Left hindlimb (tissue), 1 donor: Measurements from ENCODE around the gene HMGCL.
A peak's percentile ranks its signal among the peaks of the same experiment; 100 is the strongest.

Source experiments
- DNase-seq: peaks from one replicate; pipeline ENCODE4 v3.0.0-alpha.2; 2018

HMGCL gene

DNA sequence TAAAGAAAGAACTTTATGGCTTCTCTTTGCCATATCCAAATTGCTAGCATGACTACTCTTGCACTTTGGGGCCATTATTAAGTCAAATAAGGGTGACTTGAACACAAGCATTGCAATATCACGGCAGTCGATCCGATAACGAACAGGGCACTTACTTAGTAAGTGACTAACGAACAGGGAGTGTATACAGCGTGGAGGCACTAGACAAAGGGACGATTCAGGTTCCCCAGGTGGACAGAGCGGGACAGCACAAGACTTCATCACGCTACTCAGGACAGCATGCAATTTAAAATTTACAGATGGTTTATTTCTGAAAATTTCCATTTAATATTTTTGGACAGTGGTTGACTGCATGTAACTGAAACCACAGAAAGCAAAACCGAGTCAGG lies 52.4 kb downstream of the HMGCL start:
- DNase-seq: no peak

DNA sequence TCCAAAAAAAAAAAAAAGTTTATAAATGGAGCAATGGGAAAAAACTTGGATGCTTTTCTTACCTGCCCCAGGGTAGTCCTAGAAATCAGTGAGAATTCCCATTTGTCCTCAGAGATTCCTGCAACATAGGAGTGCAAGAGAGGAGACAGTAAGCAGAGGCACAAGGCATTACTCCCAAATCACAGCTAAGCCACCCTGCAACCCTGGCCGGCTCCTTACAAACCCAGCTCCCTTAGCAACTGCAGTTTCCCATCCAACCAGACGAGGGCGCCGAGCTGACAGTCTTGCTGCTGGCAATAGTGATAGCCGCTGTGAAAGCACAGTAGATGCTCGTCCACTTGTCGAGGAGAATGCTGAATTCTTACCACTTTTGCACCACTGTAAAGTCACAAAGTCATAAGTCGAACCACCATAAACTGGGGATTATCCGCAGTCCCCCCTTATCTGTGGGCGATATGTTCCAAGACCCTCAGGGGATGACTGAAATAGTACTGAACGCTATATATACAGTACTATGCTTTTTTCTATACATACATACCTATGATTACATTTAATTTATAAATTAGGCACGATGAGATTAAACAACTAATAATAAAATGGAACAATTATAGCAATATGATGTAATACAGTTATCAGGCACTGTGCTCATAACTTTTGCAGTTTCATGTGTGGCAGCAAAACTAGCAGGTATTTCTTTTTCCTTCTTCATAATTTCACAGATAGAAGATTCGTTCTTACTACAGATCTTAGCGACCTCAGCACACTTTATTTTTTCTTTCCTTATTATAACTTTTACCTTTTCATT lies 53.0 kb downstream of the HMGCL start:
- DNase-seq: peak; percentile 81

GRCh38 chr1:23768733-23769132 lies 56.5 kb downstream of the HMGCL start:
- DNase-seq: no peak

- no peak for DNase-seq
Measured at GRCh38 chr1:23763041-23763577, 62.1 kb downstream of the HMGCL start.

GRCh38 chr1:23759277-23759676 lies 66.0 kb downstream of the HMGCL start:
- no peak for DNase-seq

DNA sequence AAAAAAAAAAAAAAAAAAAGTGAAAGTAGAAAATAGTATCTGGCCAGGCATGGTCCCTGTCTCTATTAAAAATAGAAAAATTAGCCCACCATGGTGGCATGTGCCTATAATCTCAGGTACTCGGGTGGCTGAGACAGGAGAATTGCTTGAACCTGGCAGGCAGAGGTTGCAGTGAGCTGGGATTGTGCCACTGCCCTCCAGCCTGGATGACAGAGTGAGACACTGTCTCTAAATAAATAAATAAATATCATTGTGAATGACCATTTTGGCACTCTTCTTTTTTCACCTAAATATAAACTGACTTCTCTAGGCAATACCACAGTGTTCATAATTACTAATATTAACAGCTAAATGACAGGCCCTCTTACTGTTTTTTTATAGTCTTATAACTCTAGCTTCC lies 67.4 kb downstream of the HMGCL start:
- DNase-seq: no peak

- DNase-seq: no peak
Measured at GRCh38 chr1:23756676-23757075, 68.6 kb downstream of the HMGCL start.

DNA sequence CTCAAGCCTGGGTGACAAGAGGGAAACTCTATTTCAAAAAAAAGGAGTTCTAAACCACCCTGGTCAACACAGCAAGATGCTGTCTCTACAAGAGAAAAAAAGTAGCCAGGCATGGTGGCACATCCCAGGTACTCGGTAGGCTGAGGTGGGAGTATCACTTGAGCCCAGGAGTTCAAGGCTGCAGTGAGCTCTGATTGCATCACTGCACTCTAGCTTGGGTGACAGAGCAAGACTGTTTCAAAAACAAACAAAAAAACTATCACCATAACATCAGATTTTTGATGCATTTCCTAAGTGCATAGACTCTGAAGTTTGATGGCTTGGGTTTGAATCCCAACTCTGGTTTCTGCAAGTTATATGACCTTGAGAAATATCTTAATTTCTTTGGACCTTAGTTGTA lies 72.3 kb downstream of the HMGCL start:
- no peak for DNase-seq
